ENCODE data around the gene COL7A1.

DNA sequence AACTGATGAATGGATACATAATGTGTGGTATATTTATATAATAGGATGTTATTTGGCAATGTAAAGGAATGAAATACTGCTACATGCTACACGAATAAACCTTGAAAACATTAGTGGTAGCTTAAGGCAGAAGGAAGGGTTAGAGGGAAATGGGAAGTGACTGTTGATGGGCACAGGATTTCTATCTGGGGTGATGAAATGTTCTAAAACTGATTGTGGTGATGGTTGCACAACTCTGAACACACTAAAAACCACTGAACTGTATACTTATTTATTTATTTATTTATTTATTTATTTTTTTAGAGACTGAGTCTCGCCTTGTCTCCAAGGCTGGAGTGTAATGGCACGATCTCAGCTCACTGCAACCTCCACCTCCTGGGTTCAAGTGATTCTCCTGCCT, 66.4 kb downstream of the COL7A1 start:
- TF ChIP-seq CTCF (conservative IDR thresholded peaks at IDR 0.05; ENCODE audit: low read length) (no peak), EZH2phosphoT487 (IDR thresholded peaks at IDR 0.05; ENCODE audit: borderline replicate concordance, low read depth, low read length) (no peak)
